GM12878 (cell line): ENCODE results near the gene RNASEH2A. TPM values are rescaled to one million over a fixed set of nuclear protein-coding genes. Genes with fewer than 3 reads are reported as not detected.
A peak's percentile ranks its signal among the peaks of the same experiment; 100 is the strongest.

Experiments used
- ASH2L ChIP-seq: fragments of 300-600, 200-600 bp; sonication (generic); IDR thresholded peaks from 2 replicates; pipeline ENCODE4 v1.6.1; 2017; ENCODE audit warnings: low read depth, mild to moderate bottlenecking, borderline replicate concordance
- ATF3 ChIP-seq: IDR thresholded peaks from 2 replicates; pipeline ENCODE4 v1.6.1; 2011; ENCODE audit warnings: low read depth, mild to moderate bottlenecking, low read length, moderate library complexity, borderline replicate concordance; ENCODE audit errors: extremely low read depth
- EGR1 ChIP-seq, 2 experiments: IDR thresholded peaks; 1 replicate in 1 of 2; 2 replicates in 1 of 2; pipeline ENCODE4 v1.6.1; 2011 to 2012; ENCODE audit warnings: low read depth in 2 of 2, low read length in 2 of 2, borderline replicate concordance in 1 of 2, mild to moderate bottlenecking in 1 of 2, moderate library complexity in 1 of 2
- HDGF ChIP-seq: fragments of 450-650 bp; IDR thresholded peaks from 2 replicates; pipeline ENCODE4 v1.6.1; 2016; ENCODE audit warnings: antibody characterized with exemption
- IKZF2 ChIP-seq, 2 experiments: fragments of 450-650 bp; IDR thresholded peaks; 2 replicates each; pipeline ENCODE4 v1.6.1; 2017; ENCODE audit warnings: mild to moderate bottlenecking in 2 of 2, moderate library complexity in 2 of 2
- KDM1A ChIP-seq: fragments of 200-600 bp; sonication (generic); IDR thresholded peaks from 2 replicates; pipeline ENCODE4 v1.6.1; 2016; ENCODE audit warnings: borderline replicate concordance
- MYB ChIP-seq: fragments of 150-350 bp; IDR thresholded peaks from 2 replicates; pipeline ENCODE4 v1.6.1; 2014; ENCODE audit warnings: mild to moderate bottlenecking, low read depth, low read length, borderline replicate concordance
- NBN ChIP-seq: fragments of 450-650 bp; IDR thresholded peaks from 2 replicates; pipeline ENCODE4 v1.6.1; 2016
- NFYB ChIP-seq: IDR thresholded peaks from 2 replicates; pipeline ENCODE4 v1.6.1; 2011; ENCODE audit warnings: low read depth, mild to moderate bottlenecking, low read length, improper control_type of control experiment, moderate library complexity; ENCODE audit not compliant: insufficient read depth
- NR2C2 ChIP-seq: IDR thresholded peaks from 2 replicates; pipeline ENCODE4 v1.6.1; 2011; ENCODE audit warnings: borderline replicate concordance, low read depth; ENCODE audit not compliant: control insufficient read depth, insufficient read length
- NRF1 ChIP-seq: conservative IDR thresholded peaks from 2 replicates; pipeline ENCODE4 v1.6.1; 2011; ENCODE audit warnings: mild to moderate bottlenecking, low read depth, low read length, improper control_type of control experiment
- PML ChIP-seq: IDR thresholded peaks from 2 replicates; pipeline ENCODE4 v1.6.1; 2012; ENCODE audit warnings: low read length, inconsistent platforms
- POLR2AphosphoS5 ChIP-seq: IDR thresholded peaks from 2 replicates; pipeline ENCODE4 v1.6.1; 2011; ENCODE audit warnings: mild to moderate bottlenecking, low read length, inconsistent platforms
- POU2F2 ChIP-seq: IDR thresholded peaks from 3 replicates; pipeline ENCODE4 v1.6.1; 2011; ENCODE audit warnings: low read depth, mild to moderate bottlenecking, low read length, borderline replicate concordance
- RAD21 ChIP-seq: IDR thresholded peaks from 2 replicates; pipeline ENCODE4 v1.6.1; 2011; ENCODE audit warnings: mild to moderate bottlenecking, low read depth, low read length, moderate library complexity; ENCODE audit not compliant: insufficient read depth
- RBBP5 ChIP-seq: fragments of 200-600 bp; sonication (generic); conservative IDR thresholded peaks from 2 replicates; pipeline ENCODE4 v1.6.1; 2016
- SMAD1 ChIP-seq: fragments of 450-650 bp; IDR thresholded peaks from 2 replicates; pipeline ENCODE4 v1.6.1; 2018; ENCODE audit warnings: mild to moderate bottlenecking, low read depth; ENCODE audit not compliant: partially characterized antibody
- SMAD5 ChIP-seq: IDR thresholded peaks from 2 replicates; pipeline ENCODE4 v1.6.1; 2016; ENCODE audit warnings: antibody characterized with exemption, low read depth
- SPI1 ChIP-seq: IDR thresholded peaks from 2 replicates; pipeline ENCODE4 v1.6.1; 2011; ENCODE audit warnings: low read depth, mild to moderate bottlenecking, low read length, moderate library complexity, borderline replicate concordance; ENCODE audit not compliant: insufficient read depth
- YY1 ChIP-seq: IDR thresholded peaks from 2 replicates; pipeline ENCODE4 v1.6.1; 2011; ENCODE audit warnings: low read depth, mild to moderate bottlenecking, low read length
- ZNF384 ChIP-seq: IDR thresholded peaks from 2 replicates; pipeline ENCODE4 v1.6.1; 2012; ENCODE audit warnings: low read depth, mild to moderate bottlenecking, low read length, improper control_type of control experiment, borderline replicate concordance
- polyA plus RNA-seq, 11 experiments: library from polyadenylated mRNA; depleted of rRNA in 4 of 11; unstranded in 6 of 11; stranded (reverse) in 5 of 11; fragments of >200 nt; fragmentation: Nextera tagmentation in 4 of 11; fragmentation: Illumina TruSeq in 1 of 11; extraction: Ambion mirVana in 4 of 11; extraction: Trizol in 1 of 11; gene quantifications; 1 replicate in 1 of 11; 2 replicates in 10 of 11; pipeline versions ENCODE4 v1.2.1 to v1.2.3, GENCODE V29; 2011 to 2016; ENCODE audit warnings: inconsistent platforms in 2 of 11, missing spikeins in 2 of 11, low read depth in 1 of 11
- total RNA-seq, 4 experiments: library from RNA; depleted of rRNA in 3 of 4; stranded (reverse); fragments of >200 nt in 3 of 4; fragmentation: Illumina TruSeq in 1 of 4; extraction: Trizol in 1 of 4; gene quantifications; 2 replicates each; pipeline versions ENCODE4 v1.2.1 to v1.2.3, GENCODE V29; 2013 to 2021
- TF ChIP-seq, protein P1 (sequence below): fragments of 450-650 bp; IDR thresholded peaks from 2 replicates; pipeline ENCODE4 v1.6.1; 2017; ENCODE audit warnings: mild to moderate bottlenecking, moderate library complexity
- TF ChIP-seq, protein P2 (sequence below): IDR thresholded peaks from 2 replicates; pipeline ENCODE4 v1.6.1; 2012; ENCODE audit warnings: mild to moderate bottlenecking, low read depth, low read length

Gene RNASEH2A
- total and polyA plus RNA-seq, 10 of the 15 experiments (the other 5 are each of a cell fraction or from before 2014, with no cell fraction given) = 17.4 to 103 (median 40.4) TPM

DNA sequence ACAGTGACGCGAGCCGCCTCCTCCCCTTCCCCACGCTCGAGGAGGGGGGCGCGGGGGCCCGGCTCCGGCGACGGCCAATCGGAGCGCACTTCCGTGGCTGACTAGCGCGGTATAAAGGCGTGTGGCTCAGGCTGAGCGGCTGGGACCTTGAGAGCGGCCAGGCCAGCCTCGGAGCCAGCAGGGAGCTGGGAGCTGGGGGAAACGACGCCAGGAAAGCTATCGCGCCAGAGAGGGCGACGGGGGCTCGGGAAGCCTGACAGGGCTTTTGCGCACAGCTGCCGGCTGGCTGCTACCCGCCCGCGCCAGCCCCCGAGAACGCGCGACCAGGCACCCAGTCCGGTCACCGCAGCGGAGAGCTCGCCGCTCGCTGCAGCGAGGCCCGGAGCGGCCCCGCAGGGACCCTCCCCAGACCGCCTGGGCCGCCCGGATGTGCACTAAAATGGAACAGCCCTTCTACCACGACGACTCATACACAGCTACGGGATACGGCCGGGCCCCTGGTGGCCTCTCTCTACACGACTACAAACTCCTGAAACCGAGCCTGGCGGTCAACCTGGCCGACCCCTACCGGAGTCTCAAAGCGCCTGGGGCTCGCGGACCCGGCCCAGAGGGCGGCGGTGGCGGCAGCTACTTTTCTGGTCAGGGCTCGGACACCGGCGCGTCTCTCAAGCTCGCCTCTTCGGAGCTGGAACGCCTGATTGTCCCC lies 14.9 kb upstream of the RNASEH2A start, which contains the start of gene JUNB (continued):
- TF ChIP-seq ATF3 = no peak
- TF ChIP-seq, protein P1, sequence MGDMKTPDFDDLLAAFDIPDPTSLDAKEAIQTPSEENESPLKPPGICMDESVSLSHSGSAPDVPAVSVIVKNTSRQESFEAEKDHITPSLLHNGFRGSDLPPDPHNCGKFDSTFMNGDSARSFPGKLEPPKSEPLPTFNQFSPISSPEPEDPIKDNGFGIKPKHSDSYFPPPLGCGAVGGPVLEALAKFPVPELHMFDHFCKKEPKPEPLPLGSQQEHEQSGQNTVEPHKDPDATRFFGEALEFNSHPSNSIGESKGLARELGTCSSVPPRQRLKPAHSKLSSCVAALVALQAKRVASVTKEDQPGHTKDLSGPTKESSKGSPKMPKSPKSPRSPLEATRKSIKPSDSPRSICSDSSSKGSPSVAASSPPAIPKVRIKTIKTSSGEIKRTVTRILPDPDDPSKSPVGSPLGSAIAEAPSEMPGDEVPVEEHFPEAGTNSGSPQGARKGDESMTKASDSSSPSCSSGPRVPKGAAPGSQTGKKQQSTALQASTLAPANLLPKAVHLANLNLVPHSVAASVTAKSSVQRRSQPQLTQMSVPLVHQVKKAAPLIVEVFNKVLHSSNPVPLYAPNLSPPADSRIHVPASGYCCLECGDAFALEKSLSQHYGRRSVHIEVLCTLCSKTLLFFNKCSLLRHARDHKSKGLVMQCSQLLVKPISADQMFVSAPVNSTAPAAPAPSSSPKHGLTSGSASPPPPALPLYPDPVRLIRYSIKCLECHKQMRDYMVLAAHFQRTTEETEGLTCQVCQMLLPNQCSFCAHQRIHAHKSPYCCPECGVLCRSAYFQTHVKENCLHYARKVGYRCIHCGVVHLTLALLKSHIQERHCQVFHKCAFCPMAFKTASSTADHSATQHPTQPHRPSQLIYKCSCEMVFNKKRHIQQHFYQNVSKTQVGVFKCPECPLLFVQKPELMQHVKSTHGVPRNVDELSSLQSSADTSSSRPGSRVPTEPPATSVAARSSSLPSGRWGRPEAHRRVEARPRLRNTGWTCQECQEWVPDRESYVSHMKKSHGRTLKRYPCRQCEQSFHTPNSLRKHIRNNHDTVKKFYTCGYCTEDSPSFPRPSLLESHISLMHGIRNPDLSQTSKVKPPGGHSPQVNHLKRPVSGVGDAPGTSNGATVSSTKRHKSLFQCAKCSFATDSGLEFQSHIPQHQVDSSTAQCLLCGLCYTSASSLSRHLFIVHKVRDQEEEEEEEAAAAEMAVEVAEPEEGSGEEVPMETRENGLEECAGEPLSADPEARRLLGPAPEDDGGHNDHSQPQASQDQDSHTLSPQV = peak; percentile 75
- TF ChIP-seq SPI1 = peak; percentile 50
- TF ChIP-seq PML = no peak
- no peak for TF ChIP-seq MYB
- peak; percentile 19; the same call in 1 of the 2 replicates for TF ChIP-seq HDGF
- no peak for TF ChIP-seq KDM1A
- TF ChIP-seq ASH2L = no peak
- TF ChIP-seq IKZF2 (IDR thresholded peaks at IDR 0.05) = peak; percentile 48 to 61
- no peak; the same call in 1 of the 2 replicates for TF ChIP-seq NRF1
- peak; percentile 22; the same call in 1 of the 2 replicates for TF ChIP-seq ZNF384
- peak; percentile 100 for TF ChIP-seq POU2F2
- TF ChIP-seq NBN = peak; percentile 93
- TF ChIP-seq SMAD5 = peak; percentile 100
- TF ChIP-seq SMAD1 = peak; percentile 97
- TF ChIP-seq POLR2AphosphoS5 = peak; percentile 100
- TF ChIP-seq NFYB = peak; percentile 67; the same call in 1 of the 2 replicates
- peak; percentile 83 for TF ChIP-seq YY1
- TF ChIP-seq NR2C2 = no peak
- TF ChIP-seq RAD21 = peak; percentile 18; the same call in 1 of the 2 replicates
- peak in 1 of 2 experiments; percentile 58; a peak in 2 of 3 replicates for TF ChIP-seq EGR1 (IDR thresholded peaks at IDR 0.05; ENCODE audit: borderline replicate concordance in 1 of 2, low read depth in 2 of 2, low read length in 2 of 2)
- TF ChIP-seq, protein P2, sequence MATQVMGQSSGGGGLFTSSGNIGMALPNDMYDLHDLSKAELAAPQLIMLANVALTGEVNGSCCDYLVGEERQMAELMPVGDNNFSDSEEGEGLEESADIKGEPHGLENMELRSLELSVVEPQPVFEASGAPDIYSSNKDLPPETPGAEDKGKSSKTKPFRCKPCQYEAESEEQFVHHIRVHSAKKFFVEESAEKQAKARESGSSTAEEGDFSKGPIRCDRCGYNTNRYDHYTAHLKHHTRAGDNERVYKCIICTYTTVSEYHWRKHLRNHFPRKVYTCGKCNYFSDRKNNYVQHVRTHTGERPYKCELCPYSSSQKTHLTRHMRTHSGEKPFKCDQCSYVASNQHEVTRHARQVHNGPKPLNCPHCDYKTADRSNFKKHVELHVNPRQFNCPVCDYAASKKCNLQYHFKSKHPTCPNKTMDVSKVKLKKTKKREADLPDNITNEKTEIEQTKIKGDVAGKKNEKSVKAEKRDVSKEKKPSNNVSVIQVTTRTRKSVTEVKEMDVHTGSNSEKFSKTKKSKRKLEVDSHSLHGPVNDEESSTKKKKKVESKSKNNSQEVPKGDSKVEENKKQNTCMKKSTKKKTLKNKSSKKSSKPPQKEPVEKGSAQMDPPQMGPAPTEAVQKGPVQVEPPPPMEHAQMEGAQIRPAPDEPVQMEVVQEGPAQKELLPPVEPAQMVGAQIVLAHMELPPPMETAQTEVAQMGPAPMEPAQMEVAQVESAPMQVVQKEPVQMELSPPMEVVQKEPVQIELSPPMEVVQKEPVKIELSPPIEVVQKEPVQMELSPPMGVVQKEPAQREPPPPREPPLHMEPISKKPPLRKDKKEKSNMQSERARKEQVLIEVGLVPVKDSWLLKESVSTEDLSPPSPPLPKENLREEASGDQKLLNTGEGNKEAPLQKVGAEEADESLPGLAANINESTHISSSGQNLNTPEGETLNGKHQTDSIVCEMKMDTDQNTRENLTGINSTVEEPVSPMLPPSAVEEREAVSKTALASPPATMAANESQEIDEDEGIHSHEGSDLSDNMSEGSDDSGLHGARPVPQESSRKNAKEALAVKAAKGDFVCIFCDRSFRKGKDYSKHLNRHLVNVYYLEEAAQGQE = peak; percentile 51; the same call in 1 of the 2 replicates
- no peak for TF ChIP-seq RBBP5
